HG03457 (cell line): Measurements from ENCODE around the gene CEP63.

Experiments used
- ATAC-seq: cut with Tn5 transposase; IDR thresholded peaks from one replicate; pipeline ENCODE4 v1.9.1; 2021; ENCODE audit warnings: moderate number of reproducible peaks; ENCODE audit not compliant: unreplicated experiment

The CEP63 gene

DNA sequence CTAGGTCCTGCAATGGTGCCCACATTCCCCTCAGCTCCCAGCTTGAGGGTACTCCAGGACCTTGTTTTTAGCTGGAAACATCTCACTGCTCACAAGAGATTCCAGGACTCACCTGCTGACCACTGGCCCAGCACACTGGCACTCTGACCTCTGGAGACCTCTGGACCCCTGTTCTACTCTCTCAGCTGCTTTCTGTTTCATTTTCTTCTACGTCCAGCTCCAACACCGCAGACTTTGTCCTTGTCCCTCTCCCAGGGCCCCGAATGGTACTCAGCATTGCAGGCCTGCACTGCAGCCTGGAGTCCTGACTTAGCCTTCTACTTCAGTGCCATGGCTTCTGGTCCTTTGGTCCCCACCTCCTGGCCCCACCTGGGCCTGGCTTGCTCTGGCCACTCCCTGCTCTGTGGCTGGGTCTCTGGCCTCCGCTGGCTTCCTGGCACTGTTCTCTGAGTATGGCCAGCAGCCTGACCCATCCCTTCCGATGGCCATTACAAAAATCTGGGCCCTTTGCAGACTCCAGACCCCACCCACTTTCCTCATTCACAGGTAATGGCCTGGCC lies 137.0 kb downstream of the CEP63 start:
- no peak for ATAC-seq

DNA sequence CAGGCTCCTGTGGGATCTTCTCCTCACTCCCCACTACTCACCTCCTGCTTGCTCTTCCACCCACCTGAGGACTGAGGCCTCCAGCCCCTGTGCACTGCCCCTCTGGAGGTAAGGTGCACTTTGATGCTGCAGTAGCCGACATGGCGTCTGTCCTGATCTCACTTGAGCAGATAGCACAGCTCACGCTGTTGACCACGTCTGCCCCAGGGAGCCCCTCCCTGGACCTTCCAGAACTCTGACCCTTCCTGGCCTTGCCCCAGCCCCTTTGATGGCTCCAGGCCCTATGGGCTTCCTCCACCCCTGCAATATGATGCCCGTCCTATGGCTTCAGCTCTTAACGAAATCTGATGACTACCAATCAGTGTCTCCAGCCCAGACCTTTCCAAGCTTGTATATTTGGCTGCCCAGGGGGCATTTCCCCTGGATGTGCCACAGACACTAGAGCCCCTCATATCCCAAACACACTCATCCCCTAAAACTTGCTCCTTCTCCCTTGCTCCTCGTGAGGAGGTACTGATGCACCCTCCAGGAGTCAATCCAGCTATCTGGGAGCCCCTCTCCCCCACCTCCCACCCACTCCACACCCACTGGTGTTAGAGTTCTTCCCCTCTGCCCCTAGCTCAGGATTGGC lies 137.9 kb downstream of the CEP63 start:
- no peak for ATAC-seq
